Thyroid gland (tissue), 4 donors: ENCODE data around the gene OGFOD3.

Experiments
- POLR2A ChIP-seq, 2 donors: fragments of 450-650 bp; IDR thresholded peaks; one replicate each; pipeline ENCODE4 v1.6.1; 2017; ENCODE audit warnings: antibody characterized with exemption in 2 of 2, mild to moderate bottlenecking in 2 of 2, moderate library complexity in 1 of 2
- TF ChIP-seq, protein P1 (sequence below), 6 experiments: fragments of 200-600 bp in 3 of 6; fragments of 450-650 bp in 3 of 6; sonication (generic) in 3 of 6; IDR thresholded peaks; one replicate each; pipeline ENCODE4 v1.5.1; 2016 to 2019; ENCODE audit warnings: antibody characterized with exemption in 6 of 6, mild to moderate bottlenecking in 2 of 6, inconsistent platforms in 1 of 6, moderate library complexity in 1 of 6

DNA sequence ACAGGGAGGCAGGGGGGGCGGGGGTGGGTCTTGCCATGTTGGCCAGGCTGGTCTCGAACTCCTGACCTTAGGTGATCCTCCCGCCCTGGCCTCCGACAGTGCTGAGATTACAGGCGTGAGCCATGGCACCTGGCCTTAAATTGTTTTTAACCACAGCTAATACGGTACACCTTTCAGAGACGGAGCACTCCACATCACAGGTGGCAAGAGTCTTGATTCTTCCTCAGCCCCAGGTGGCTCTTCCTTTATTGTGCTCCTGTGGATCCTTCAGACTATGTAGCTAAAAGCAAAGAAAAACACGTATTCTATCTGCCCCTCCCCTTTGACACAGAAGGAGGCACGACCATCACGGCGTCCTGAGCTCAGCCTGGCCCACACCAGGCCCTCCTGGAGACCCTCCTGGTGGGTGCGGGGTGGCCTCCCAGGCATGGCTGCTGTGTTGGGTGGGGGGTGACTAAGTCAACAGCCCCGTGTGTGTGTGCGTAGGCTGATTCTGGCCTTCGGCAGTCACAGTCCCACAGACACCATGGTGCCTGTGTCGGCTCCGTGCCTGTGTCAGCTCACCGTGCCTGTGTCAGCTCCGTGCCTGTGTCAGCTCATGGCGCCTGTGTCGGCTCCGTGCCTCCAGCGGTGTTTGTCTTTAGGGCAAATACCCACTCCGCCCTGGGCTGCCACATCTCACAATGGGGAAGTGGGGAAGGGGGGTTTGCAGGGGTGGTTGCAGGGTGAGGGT is 74.0 kb downstream of the OGFOD3 start:
- TF ChIP-seq POLR2A (IDR thresholded peaks at IDR 0.05): no peak
- TF ChIP-seq, protein P1, sequence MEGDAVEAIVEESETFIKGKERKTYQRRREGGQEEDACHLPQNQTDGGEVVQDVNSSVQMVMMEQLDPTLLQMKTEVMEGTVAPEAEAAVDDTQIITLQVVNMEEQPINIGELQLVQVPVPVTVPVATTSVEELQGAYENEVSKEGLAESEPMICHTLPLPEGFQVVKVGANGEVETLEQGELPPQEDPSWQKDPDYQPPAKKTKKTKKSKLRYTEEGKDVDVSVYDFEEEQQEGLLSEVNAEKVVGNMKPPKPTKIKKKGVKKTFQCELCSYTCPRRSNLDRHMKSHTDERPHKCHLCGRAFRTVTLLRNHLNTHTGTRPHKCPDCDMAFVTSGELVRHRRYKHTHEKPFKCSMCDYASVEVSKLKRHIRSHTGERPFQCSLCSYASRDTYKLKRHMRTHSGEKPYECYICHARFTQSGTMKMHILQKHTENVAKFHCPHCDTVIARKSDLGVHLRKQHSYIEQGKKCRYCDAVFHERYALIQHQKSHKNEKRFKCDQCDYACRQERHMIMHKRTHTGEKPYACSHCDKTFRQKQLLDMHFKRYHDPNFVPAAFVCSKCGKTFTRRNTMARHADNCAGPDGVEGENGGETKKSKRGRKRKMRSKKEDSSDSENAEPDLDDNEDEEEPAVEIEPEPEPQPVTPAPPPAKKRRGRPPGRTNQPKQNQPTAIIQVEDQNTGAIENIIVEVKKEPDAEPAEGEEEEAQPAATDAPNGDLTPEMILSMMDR (IDR thresholded peaks at IDR 0.05): no peak
